GM12873 (cell line): ENCODE results near the gene STRN3.

Experiments used
- CTCF ChIP-seq: IDR thresholded peaks from 2 replicates; pipeline ENCODE4 v1.5.1; 2012; ENCODE audit warnings: low read depth, mild to moderate bottlenecking, moderate library complexity, low read length, control low read depth; ENCODE audit not compliant: insufficient read depth; ENCODE audit errors: missing control alignments

Gene STRN3

DNA sequence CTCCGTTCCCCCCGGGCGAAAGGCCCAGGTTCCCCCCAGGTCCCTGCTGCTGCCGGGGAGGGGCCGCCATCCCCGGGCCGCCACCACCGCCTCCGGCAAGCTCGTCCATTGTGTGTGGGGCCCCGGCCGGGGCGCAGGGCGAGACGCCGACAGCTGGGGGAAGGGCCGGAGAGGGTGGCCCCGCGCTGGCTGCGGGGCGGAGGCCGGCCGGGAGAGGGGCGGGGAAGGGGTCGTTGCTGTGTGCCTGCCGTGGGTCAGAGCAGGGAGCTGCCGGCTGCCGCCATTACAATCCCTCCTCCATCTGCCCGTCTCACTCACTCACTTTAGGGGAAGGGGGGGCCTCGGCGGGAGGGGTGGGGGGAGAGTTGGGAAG is at the start of gene STRN3:
TSS of gene STRN3 (minus strand) at position 303 of the 373 bp plus-strand sequence. CDS start at position 109, 194 bp downstream.
- TF ChIP-seq CTCF: no peak

GRCh38 chr14:31075144-31075543 is 49.0 kb upstream of the STRN3 start:
- TF ChIP-seq CTCF: no peak

DNA sequence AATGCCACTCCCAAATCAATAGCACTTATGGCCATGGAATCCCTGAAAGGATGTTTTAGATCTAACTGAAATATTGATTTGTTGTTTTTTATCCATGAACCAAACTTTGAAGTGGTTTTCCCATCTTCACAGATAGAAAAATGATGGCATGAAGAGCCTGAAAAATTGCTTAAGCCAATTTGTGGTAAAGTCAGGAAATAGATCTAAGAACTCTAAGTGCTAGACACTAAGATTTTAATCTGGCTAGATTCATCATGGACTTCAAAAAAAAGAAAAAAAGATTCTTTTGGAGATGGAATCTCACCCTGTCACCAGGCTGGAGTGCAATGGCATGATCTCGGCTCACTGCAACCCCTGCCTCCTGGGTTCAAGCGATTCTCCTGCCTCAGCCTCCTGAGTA is 45.0 kb upstream of the STRN3 start:
- no peak for TF ChIP-seq CTCF

DNA sequence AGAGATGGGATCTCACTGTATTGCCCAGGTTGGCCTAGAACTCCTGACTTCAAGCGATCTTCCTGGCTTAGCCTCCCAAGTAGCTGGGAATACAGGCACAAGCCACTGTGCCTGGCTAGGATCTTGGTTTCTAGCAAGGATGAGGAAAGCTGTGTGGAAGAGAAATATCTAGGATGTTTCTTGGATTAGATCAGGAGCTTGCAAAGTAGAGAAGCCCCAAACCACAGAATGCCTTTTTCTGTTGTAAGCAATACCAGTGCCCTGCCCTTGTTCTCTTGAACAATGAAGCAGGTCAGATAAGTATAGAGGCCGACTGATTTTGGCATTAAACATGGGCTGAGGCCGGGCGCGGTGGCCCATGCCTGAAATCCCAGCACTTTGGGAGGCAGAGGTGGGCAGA is 44.3 kb upstream of the STRN3 start:
- no peak for TF ChIP-seq CTCF

DNA sequence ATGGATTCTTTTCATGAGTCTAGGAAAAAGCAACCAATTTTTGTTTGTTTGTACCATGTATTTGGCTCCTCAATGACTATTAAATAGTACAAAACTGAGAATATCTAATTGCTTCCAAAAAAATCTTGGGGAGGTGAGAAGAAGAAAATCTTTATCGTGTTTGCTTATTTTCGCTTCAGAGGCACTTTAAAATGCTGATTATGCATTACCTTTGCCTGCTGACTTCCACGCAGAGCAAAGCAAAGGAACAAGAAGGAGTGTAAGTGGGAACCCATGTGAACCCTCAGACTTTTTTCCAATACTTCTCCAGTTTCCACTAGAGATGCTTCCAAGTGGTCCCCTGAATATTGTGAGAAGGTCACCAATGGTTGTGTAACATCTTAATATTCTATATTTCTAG is 43.2 kb upstream of the STRN3 start:
- no peak for TF ChIP-seq CTCF

GRCh38 chr14:31068235-31068634 is 42.1 kb upstream of the STRN3 start:
- TF ChIP-seq CTCF: no peak

DNA sequence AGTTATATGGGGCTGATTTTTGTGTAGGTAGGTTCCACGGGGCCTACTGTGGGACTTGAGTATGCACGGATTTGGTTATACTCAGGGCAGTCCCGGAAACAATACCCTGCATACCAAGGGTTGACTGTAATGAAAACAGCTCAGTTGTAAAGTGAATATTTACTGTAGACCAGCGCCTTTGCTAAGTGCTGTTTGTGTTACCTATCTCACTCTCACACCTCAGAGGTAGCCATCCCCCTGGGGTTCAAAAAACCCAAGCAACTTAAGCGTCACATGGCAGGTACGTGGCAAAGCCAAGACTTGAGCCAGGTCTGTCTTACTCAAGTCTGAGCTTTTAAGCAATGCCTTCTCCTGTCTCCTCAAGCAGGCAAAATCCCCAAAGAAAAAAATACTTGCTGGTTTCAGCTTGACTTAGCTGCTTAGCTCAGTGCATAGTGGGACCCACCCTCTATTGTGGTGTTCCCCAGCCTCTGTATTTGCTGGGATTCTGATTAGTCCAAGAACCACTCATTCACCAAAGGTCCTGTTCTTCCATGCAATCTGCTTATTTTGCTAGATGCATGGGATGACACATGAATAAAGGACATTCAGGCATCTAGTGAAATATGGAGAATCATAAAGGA is 34.2 kb upstream of the STRN3 start:
- TF ChIP-seq CTCF: no peak
